ENCODE measurements around the gene STEAP3. TPM values are rescaled to one million over a fixed set of nuclear protein-coding genes. Genes with fewer than 3 reads are reported as not detected.

STEAP3 gene
- polyA plus RNA-seq, 4 donors, result 1.4 to 1.9 (median 1.7) TPM

DNA sequence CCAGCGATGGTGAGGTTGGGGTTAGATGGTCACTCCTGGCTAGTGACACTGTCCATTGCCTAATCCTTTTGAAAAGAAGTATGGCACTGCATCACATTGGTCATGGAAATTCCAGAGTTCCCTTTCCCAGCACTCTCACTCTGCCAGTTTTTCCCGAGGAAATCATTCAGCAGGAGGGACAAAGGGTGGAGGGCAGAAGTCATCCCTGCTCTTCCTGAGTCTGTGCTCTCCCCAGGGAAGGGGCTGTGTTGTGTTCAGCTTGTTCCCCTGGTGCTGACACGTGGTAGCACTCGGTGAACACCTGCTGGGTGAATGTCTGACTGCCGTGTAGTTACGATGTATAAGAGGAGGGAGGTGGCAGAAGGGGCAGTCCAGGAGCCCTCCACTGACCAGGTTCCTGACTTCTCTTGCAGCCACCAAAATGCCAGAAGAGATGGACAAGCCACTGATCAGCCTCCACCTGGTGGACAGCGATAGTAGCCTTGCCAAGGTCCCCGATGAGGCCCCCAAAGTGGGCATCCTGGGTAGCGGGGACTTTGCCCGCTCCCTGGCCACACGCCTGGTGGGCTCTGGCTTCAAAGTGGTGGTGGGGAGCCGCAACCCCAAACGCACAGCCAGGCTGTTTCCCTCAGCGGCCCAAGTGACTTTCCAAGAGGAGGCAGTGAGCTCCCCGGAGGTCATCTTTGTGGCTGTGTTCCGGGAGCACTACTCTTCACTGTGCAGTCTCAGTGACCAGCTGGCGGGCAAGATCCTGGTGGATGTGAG lies 21.6 kb downstream of the STEAP3 start:
- DNase-seq (ENCODE audit: low read depth in 4 of 4, low spot score in 3 of 4), result no peak

DNA sequence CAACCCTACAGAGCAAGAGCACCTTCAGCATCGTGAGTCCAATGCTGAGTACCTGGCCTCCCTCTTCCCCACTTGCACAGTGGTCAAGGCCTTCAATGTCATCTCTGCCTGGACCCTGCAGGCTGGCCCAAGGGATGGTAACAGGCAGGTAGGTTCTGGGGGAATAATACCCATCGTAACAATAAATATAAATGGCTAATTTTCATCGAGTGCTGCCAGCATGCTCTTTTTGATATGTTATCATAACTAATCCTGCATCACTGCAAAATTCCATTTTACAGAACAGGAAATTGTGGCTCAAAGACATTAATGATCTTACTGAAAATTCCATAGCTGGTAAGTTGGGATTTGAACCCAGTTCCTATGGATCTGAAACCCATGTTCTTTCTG lies 22.2 kb downstream of the STEAP3 start:
- DNase-seq (ENCODE audit: low read depth in 4 of 4, low spot score in 3 of 4), result no peak

DNA sequence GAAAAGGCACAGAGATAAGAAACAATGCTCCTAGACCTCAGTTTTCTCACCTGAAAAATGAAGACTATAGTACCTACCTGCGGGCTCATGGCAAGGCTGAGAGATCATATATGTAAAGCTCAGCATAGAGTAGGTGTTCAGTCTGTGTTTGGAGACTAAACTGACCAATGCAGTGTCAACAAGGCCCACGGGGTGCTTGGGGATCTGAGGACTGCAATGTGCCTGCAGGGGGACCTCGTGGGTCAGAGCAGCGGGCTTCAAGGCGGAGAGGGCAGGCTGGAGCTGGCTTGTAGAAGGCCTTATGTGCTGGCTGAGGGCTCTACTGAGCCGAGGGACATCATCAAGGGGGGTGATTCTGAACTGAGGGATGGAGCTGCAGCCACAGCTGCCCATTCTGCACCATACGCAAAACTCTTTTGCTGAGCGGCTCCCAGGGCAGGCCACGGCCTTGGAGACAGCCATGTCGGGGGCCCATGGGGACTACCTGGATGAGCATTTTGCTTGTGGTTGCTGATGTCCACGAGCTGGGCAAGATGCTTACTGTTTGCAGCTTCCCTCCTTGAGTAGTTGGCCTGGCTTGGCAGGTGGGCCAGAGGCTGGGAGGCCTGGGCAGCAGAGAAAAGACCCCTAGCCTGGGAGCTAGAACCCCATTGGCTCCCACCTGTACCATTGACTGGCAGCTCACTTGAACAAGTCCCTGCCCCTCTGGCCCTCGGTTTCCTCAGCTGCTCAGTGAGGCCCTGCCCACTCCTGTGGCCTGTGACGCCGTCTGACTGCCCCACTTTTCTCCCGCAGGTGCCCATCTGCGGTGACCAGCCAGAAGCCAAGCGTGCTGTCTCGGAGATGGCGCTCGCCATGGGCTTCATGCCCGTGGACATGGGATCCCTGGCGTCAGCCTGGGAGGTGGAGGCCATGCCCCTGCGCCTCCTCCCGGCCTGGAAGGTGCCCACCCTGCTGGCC lies 23.5 kb downstream of the STEAP3 start:
- no peak for DNase-seq (ENCODE audit: low read depth in 4 of 4, low spot score in 3 of 4)

DNA sequence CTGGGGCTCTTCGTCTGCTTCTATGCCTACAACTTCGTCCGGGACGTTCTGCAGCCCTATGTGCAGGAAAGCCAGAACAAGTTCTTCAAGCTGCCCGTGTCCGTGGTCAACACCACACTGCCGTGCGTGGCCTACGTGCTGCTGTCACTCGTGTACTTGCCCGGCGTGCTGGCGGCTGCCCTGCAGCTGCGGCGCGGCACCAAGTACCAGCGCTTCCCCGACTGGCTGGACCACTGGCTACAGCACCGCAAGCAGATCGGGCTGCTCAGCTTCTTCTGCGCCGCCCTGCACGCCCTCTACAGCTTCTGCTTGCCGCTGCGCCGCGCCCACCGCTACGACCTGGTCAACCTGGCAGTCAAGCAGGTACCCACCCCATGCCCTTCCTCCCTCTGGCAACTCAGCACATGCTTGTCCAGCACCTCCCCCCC lies 24.2 kb downstream of the STEAP3 start:
- DNase-seq (ENCODE audit: low read depth in 4 of 4, low spot score in 3 of 4), result no peak

DNA sequence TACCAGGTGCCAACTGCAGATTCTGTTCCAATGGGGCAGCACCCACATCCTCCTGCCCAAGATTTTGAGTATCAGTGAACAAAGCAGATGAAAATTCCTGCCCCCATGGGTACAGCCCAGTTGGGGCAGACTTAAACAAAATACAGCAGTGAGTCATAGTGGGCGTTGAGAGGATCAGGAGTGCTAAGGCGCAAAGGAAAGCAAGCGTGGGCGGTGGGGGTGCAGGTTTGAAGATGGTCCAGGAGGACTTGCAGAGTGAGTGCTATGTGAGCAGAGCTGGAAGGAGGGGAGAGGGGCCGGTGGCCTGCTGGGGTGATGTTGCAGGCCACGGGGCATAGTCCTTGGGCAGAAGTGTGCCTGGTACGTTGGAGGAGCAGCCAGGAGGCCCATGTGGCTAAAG lies 24.7 kb downstream of the STEAP3 start:
- DNase-seq (ENCODE audit: low read depth in 4 of 4, low spot score in 3 of 4), result no peak

DNA sequence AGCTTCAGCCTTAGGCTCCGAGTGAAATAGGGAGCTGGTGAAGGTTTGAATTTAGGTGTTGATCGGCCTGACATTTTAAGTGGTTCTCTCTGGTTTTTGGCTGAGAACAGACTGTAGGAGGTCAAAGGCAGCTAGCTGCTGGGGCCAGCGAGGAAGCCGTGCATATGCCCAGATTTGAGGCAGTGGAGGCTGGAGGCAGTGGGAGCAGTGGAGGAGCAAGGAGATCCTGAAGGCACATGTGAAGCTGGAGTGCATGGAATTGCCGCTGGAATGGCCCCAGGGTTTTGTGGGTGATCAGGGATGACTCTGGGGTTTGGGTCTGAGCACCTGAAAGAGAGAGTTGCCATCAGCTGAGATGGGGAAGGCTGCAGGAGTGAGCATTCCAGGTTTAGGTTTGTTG lies 25.1 kb downstream of the STEAP3 start:
- DNase-seq (ENCODE audit: low read depth in 4 of 4, low spot score in 3 of 4), result no peak

DNA sequence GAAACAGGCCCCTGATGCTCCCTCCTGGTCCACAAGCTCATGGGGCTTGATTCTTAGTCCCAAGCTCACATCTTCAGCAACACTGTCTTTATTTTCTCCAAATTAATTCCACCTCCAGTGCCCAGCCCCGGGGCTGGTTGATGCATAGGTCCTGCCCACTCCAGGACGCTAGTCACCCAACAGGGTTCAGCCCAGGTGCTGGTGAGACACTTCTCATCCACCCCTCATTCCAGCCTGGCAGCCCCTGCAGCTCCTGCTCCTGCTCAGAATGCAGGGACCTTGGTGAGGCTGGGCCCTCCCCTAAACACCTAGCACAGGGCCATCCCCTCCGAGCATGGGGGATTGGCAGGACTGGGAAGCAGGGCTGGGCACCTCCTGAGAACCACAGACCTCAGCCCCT lies 25.7 kb downstream of the STEAP3 start:
- DNase-seq (ENCODE audit: low read depth in 4 of 4, low spot score in 3 of 4), result no peak

DNA sequence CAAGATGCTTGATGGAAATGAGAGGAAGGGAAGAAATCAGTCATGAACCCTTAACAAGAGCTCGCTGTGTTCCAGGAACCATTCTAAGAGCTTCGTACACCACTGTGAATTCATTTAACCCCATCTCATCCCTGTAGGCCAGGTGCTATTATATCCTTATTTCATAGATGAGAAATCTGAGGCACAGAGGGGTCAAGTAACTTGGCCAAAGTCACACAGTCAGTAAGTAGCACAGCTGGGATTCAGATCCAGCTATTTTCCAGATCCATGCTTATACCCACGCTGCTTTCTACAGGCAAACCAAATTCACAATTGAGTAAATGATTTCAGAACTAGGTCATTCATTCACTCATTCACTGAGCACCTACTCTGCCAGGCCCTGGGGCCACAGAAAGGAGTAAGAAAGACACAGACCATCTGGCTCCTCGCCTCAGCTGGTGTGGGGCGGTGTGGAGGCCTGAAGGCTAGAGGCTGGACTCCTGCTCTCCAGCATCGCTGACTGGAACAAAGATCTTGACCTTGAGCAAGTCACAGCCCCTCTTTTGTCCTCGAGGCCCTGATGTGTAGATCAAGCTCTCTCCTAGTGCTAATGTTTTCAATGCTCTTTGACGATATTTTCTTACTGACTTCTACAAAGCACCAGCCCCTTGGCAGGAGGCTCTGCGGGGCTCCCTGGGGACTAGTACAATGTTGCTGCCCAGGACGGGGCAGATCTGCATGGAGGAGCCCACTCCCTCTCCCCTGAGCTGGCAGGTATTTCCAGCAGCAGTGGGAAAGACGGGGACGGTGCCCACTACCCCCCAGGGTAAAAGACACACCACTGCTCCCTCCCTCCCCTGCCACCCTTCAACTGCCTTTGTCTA lies 26.5 kb downstream of the STEAP3 start:
- no peak for DNase-seq (ENCODE audit: low read depth in 4 of 4, low spot score in 3 of 4)

DNA sequence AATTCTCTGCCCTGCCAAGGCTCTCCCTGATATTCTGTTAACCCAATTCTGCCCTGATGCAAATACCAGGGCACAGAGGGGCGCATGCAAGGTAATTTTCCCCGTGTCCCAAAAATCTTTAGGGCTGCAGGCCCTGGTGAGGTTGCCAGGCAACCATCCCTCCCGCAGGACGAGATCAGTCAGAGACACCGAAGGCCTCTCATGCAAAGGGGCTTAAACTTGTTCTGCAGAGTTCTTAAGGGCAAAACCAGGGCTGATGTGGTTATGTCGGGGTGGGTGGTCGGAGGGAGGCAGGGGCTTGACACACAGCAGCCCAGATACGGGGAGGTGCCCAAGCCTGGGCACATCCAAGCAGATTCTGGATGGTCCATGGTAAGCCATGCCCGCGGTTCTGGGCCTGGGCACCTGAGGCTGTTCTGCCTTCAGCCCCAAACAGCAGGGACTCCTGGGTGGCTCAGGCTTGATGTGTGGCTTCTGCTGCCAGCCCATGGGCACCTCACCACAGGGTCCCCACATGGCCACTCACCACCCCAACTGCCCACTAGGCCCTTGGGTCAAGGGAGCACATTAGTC lies 27.2 kb downstream of the STEAP3 start:
- no peak for DNase-seq (ENCODE audit: low read depth in 4 of 4, low spot score in 3 of 4)

DNA sequence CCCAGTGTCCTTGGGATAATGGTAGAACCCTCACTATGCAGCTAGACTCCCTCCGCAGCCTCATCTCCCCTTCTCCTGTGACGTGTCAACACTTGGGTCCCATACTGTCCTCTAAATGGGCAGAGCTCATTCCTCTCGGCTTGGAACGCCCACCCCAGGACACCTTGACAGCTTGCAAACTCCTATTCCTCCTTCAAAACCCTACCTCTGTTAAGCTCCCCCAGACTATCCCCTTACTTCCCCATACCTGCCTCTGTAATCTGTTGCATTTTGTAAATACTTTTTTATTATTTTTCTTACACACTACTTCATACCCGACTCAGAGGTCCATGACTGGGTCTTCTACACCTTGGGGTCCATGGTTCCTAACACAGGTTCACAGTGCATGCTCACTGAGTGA lies 28.0 kb downstream of the STEAP3 start:
- DNase-seq (ENCODE audit: low read depth in 4 of 4, low spot score in 3 of 4), result no peak

DNA sequence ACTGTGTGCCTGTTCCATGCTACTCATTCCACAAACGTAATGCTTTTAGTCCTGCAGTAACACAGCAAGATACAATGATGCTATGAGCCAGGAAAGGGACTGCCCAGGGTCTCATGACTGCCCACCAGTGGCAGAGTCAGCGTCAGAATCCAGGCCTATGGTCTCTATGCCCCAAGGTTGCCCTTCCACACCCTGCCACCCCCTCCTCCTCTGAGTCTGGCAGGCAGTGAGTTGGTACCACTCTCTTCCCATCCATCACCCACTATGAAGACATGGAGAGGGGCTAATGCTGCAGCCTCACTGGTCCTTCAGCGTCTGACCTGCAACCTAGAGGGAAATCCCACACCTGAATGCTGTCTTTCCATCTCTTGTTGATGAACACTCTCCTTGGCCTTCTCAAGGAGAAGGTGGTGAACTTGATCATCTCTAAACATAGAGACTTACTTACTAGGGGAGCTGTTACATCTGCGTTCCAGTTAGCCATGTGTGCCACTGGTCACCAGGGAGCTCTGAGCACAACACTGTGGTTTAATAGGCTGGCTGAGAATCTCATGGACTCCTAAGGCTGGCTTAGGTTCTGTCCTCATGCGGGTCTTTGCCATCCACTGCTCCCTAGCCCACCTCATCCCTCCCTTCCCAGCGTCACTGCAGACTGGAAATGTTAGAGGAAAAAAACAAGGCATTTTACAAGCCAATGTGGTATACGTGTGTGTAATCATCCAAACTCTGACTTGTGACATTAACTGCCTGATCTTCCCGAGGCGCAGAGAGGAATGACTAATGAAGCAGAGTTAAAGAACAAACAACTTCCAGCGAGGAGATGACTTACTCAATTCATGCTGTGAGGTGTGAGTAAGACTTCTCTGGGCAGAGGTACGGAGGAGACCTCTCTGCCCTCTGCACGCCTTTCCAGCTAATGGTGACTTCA lies 28.8 kb downstream of the STEAP3 start:
- DNase-seq (ENCODE audit: low read depth in 4 of 4, low spot score in 3 of 4), result no peak

DNA sequence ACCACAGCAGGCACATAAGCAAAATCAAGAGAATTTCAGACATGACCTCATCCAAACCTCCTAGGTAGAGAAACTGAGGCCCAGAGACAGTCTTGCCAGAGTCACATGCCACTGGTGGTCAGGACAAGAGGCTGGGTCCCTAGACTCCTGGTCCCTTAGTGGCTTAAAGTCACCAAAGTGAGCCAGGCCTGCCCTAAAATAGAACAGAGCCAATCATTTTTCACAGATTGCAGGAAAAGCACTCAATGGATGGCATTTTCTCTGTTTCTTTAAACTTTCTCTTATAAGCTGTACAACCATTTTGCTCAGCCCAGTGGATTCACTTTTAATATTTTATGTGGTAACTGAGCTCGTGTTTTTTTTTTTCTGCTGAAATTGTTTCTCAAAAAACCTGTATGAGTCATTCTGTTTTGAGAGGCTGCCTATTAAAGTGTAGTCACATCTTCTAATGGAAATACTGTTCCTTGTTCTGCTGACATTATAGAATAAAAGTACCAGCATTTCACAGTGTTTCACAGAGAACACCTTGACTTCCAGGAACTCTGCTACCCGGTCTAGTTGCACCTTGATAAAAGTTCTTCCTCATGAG lies 29.6 kb downstream of the STEAP3 start:
- DNase-seq (ENCODE audit: low read depth in 4 of 4, low spot score in 3 of 4), result no peak

DNA sequence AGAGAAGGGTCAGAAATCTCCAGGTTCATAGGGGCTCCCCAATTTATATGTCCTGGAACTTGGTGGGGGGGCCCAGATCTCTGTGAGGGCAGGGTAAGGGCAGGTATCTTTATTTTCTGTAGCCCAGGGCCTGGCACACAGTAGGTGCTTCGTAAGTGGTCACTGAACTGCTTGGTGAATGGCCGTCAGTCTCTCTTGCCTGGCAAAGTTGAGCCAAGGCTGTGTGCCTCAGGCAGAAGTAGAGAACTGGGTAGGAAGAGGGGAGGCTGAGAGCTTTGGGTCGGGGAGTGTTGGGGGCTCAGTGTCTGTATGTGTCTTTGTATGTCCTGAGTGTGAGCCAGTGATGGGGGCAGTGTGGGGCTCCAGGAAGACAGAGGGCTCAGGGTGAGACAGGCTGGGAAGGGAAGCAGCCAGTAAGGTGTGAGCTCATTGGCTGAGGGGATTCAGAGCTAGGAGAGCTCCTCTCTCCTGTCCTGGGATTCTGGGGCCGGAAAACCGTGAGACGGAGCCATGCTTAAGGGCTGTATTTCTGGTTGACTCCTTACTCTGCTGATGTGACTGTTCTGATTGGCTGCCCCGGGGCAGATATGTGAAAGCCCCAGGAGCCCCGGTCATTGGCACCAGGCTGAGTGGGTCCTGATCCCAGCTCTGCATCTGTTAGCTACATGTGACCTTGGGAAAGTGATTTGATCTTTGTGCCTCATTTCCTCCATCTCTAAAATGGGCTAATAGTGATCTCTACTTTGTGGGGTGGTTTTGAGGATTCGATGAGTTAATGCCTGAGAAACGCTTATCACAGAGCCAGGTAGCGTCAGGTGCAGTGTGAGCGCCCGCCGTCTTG lies 30.3 kb downstream of the STEAP3 start:
- no peak for DNase-seq (ENCODE audit: low read depth in 4 of 4, low spot score in 3 of 4)

DNA sequence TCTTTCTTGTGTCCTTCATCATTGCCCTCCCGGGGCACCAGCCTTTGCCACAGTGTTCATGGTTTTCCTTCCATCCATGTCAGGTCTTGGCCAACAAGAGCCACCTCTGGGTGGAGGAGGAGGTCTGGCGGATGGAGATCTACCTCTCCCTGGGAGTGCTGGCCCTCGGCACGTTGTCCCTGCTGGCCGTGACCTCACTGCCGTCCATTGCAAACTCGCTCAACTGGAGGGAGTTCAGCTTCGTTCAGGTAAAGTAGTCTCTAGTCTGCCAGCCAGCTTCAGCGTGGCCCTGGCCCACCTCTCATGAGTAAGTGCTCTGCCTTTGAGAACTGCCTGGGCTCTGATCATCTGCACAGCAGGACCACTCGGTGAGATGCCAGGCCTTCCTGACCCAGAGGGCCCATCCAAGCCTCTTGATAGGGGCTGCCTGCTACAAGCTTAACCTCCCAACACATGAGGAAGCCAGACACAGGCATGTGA lies 31.0 kb downstream of the STEAP3 start:
- DNase-seq (ENCODE audit: low read depth in 4 of 4, low spot score in 3 of 4), result no peak

DNA sequence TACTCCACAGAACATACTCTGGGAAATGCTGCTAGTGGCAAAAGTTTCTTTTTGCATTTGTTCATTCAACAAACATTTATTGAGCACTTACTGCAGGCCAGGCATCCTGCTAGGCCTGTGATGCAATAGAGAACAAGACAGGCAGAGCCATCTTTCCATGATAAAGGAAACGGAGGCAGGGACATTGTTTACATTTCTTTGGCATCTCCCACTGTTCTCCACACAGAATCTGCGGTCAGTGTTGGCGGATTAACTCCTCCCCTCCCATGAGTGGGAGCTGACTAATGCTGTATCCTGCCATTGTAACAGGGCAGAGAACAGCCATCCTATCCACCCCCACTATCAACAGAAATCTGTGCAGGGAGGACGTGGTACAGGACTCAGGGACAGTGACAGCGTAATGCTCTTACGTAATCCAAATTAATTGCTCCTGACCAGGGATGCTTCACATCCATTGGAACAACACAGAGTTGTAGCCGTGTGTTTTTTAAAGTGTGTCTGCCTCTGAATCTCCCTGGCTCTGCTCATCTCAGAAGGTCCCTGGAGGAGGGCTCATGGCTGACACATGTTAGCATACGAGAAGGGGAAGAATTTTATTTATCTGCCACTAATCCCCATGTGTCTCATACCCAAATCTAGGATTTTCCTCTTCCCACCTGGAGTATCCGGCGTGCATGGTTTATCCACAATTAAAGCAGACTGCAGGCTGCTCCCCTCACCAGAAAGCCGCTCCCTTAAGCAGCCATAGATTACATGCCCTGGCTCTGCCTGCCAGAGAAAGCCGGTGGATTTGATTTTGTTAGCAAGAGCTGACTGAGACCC lies 32.3 kb downstream of the STEAP3 start:
- DNase-seq (ENCODE audit: low read depth in 4 of 4, low spot score in 3 of 4), result no peak

DNA sequence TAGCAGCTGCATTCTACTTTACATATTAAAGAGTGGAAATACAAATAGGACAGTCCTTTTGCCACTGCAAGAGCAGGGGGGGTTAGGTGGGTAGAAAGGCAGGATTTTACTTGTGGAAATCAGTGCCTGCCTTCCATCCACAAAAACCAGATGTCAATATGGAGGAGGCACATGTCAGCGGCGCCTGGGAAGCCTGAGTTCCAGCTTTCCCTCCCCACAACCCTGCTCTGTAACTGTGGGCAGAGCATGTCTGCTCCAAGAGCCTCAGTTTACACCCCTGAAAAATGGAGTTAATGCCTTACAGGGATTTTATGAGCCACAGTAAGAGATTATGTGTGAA lies 32.9 kb downstream of the STEAP3 start:
- DNase-seq (ENCODE audit: low read depth in 4 of 4, low spot score in 3 of 4), result no peak

DNA sequence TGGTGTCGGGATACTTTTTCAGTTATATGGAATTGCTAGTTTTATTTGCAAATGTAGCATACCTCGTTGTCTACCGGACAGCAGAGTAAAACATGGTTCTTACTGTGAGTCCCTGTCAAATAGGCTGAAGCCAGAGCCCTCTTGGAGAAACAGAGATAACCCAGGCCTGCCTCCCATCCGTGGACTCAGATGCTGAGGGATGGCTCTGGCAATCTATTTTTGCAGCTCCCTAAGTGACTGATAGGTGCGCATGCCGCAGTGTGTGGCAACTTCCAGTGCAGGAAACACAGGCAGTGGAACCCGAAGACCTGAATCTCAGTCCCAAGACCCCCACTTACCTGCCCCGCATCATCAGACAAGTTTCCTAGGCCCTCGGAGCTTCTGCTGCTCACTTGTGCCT lies 33.6 kb downstream of the STEAP3 start:
- no peak for DNase-seq (ENCODE audit: low read depth in 4 of 4, low spot score in 3 of 4)
